GM18868 (cell line): ENCODE results near the gene PTGDR.

Experiments
- ATAC-seq: cut with Tn5 transposase; IDR thresholded peaks from one replicate; pipeline ENCODE4 v1.9.1; 2021; ENCODE audit warnings: mild to moderate bottlenecking, moderate library complexity; ENCODE audit not compliant: unreplicated experiment

Gene PTGDR

GRCh38 chr14:52307905-52308304 is 40.4 kb downstream of the PTGDR start:
- ATAC-seq: no peak

GRCh38 chr14:52310541-52310940 is 43.0 kb downstream of the PTGDR start:
- ATAC-seq: no peak

- no peak for ATAC-seq
Observed at GRCh38 chr14:52312931-52313355, 45.4 kb downstream of the PTGDR start.

GRCh38 chr14:52313462-52313861 is 46.0 kb downstream of the PTGDR start:
- ATAC-seq: no peak

DNA sequence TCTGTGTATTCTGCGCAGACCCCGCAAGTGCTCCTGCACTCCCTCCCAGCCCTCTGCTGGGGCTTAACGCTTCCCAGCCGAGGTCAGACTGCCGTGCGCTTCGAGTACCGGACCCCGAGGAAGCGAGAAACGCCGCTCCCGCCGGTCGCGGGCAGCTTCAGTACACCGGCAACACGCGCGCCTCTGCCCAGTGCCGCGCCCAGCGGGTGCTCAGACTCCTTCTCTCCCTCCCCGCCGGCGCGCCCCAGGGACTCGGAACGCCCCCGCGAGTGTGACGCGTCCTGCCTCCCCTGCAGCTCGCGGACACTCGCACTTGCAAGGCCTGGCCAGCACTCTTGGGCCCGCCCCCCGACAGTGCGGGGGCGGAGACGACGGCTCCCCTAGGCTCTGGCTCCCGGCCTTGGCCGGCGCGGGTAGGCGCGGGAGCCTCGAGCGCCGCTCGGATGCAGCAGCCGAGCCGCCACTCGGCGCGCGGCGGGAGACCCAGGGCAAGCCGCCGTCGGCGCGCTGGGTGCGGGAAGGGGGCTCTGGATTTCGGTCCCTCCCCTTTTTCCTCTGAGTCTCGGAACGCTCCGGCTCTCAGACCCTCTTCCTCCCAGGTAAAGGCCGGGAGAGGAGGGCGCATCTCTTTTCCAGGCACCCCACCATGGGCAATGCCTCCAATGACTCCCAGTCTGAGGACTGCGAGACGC is 46.6 kb downstream of the PTGDR start, which contains the start of gene PTGER2:
Gene PTGER2, plus strand, starts transcription at position 410 of the 692 bp plus-strand sequence. Its CDS starts 237 bp downstream, at position 647.
- ATAC-seq: no peak

GRCh38 chr14:52314595-52315354 is 47.3 kb downstream of the PTGDR start:
- ATAC-seq: no peak

DNA sequence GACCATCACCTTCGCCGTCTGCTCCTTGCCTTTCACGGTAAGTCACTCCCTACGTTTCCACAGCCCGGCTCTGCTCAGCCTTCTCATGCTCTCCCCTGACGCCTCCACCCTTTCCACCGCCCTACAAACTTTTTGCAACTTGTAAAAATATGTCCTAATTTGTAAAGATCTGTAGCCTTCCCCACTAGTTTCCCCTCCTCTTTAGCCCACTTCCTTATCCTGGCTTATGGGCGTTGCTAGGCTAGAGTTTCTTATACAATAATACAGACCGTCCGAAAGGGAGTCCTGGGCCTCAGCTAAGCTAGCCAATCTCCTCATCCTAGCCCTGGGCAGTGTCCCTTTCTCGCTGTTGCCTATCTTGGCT is 47.8 kb downstream of the PTGDR start:
- no peak for ATAC-seq

GRCh38 chr14:52318062-52318461 is 50.6 kb downstream of the PTGDR start:
- ATAC-seq: no peak

DNA sequence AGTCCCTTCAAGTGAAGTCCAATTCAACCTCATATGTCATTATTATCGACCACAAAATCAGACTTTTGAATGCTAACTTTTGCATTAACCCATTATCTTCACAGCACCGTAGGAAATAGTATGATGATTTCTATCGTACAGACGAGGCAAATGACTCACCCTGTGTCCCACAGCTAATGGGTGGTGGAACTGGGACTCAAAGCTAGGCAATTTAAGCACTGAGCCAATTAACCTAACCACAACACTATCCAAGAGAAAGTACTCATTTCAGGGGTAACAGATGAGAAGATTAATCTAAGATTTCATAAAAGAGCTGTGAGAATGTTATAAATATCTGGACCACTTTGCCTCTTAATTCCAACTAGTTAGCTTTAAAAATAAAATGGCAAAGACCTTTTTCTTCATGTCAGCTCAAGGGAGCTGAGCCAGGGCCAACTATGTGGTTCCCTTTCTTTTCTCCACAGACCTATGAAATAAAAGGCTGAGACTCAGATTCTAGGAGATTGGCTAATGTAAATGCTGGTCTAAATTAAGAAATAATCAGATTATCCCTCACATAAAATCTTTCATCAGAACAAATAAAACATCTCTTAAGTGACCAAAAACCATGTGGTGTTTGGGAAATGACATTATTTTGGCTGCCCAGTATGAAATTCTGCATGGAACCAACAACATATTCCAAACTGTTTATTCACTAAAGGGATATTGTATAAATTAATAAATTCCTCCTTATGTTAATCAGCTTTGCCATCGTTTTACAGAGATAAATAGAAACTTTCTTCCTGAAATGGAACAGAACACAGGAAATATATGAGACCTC is 51.5 kb downstream of the PTGDR start:
- ATAC-seq: no peak

- ATAC-seq: no peak
Observed at GRCh38 chr14:52319919-52320318, 52.4 kb downstream of the PTGDR start.

DNA sequence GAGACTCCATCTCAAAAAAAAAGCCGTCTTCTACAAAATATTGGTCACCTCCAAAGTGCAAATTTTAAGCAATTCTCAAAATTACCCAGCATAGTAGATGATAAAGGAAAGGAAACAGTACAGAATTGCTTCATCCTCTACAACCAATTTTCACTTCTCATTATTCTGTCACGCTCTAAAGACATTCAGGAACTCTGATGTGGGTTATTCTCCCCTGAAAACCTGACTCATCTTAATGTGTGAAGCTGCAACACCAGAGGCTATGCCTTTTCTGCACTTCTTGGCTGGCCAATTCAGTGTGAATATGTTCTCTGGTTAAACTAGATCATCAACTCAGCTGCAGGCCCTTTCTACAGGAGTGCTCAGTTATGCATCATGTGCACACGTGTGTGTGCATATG is 57.6 kb downstream of the PTGDR start:
- peak; percentile 95 for ATAC-seq

DNA sequence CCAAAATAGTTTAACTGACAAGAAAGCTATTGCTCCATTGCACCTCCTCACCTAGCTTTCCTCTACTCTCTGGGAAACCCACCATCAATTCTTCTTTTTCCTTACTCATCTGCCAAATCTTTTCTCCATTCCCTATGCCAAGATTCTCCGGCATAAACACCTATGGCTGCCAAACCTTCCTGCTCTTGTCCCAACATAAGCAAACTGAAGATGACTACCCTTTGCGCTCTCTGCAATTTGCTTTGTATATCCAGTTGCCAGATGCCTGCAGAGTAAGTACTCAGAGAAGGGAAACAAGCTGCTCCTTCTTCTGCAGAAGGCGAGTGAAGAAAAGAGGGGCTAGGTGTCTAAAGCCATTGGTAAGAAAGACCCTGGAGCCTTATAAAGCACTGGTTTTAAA is 58.1 kb downstream of the PTGDR start:
- ATAC-seq: no peak
